HUES64 (cell line): ENCODE results near the gene KRT2.

Source experiments
- H3K27ac ChIP-seq: 2 replicates; pipeline ENCODE4 v1.7.0; 2013; ENCODE audit warnings: low read depth, low read length, inconsistent platforms
- H3K27me3 ChIP-seq: 2 replicates; pipeline ENCODE4 v1.6.1; 2013; ENCODE audit warnings: mild to moderate bottlenecking, low read length; ENCODE audit not compliant: insufficient read depth
- H3K36me3 ChIP-seq: 2 replicates; pipeline ENCODE4 v1.6.1; 2013; ENCODE audit warnings: mild to moderate bottlenecking, low read length; ENCODE audit not compliant: insufficient read depth
- H3K4me1 ChIP-seq: 2 replicates; pipeline ENCODE4 v1.6.1; 2013; ENCODE audit warnings: mild to moderate bottlenecking, low read length, moderate library complexity; ENCODE audit not compliant: insufficient read depth
- H3K4me3 ChIP-seq: 2 replicates; pipeline ENCODE4 v1.5.1; 2013; ENCODE audit warnings: mild to moderate bottlenecking, low read length, moderate library complexity
- H3K9ac ChIP-seq: 2 replicates; pipeline ENCODE4 v1.6.1; 2013; ENCODE audit warnings: mild to moderate bottlenecking, low read depth, low read length
- H3K9me3 ChIP-seq: 2 replicates; pipeline ENCODE4 v1.6.1; 2013; ENCODE audit warnings: low read depth, low read length; ENCODE audit not compliant: insufficient read depth
- WGBS: fragments of 150-250, 120-280 bp; methylation state at CpG from one replicate; pipeline ENCODE4 v1.1.7; 2013; ENCODE audit warnings: missing lambda C conversion rate; 5-methylcytosine and 5-hydroxymethylcytosine counted together

Gene KRT2

DNA sequence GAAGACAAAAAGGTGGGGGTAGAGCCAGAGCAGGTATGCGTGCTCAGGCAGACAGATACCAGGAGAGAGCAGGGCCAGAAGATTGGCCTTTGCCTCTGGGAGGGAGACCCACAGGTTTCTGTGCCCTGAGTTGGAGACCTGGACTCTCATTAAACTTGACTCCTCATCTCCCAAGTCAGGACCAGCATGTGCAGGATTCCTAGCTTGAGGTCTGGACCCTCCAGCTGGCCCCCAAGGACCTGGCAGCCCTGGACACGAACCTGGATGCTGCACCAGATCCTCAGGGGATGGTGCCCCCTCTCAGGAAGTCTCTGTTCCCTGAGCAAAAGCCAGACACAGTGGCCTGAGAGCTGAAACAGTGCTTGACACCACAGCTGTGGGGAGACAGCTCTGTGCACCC lies 23.2 kb downstream of the KRT2 start:
- no peak overlapping the region for H3K9ac ChIP-seq
- no peak overlapping the region for H3K27ac ChIP-seq
- H3K36me3 ChIP-seq: no peaks in the 10 kb centered on the region
- no peak overlapping the region for H3K4me3 ChIP-seq
- H3K27me3 ChIP-seq: no peaks in the 10 kb centered on the region
- H3K4me1 ChIP-seq: no peaks in the 10 kb centered on the region
- 87% methylated on average over 2 of the region's 2 CpGs for WGBS
- H3K9me3 ChIP-seq: no peaks in the 10 kb centered on the region; the same call in 1 of the 2 replicates

DNA sequence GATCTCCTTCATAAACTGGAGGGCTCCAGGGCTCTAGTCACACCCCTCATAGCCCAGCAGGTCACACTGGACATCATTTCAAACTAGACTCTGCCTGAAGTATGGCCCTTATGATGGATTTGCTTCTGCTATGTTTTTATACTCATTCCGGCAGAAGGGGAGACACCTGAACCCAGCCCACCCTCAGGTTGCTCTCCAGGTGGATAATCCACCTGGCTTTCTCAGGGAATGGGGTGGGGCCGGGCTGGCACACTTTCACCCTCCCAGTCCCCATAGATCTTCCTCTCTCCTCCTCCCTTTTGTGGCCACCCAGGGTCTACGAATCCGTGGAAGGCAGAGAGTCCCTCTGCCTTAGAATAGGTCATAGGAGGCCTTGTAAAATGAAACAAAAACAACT lies 23.9 kb downstream of the KRT2 start:
- Histone ChIP-seq H3K27me3 (no peaks in the 10 kb centered on the region), H3K27ac (no peak overlapping the region), H3K9me3 (no peaks in the 10 kb centered on the region; the same call in 1 of the 2 replicates), H3K9ac (no peak overlapping the region), H3K36me3 (no peaks in the 10 kb centered on the region), H3K4me1 (no peaks in the 10 kb centered on the region), H3K4me3 (no peak overlapping the region)
- 84% methylated on average over 4 of the region's 4 CpGs for WGBS

DNA sequence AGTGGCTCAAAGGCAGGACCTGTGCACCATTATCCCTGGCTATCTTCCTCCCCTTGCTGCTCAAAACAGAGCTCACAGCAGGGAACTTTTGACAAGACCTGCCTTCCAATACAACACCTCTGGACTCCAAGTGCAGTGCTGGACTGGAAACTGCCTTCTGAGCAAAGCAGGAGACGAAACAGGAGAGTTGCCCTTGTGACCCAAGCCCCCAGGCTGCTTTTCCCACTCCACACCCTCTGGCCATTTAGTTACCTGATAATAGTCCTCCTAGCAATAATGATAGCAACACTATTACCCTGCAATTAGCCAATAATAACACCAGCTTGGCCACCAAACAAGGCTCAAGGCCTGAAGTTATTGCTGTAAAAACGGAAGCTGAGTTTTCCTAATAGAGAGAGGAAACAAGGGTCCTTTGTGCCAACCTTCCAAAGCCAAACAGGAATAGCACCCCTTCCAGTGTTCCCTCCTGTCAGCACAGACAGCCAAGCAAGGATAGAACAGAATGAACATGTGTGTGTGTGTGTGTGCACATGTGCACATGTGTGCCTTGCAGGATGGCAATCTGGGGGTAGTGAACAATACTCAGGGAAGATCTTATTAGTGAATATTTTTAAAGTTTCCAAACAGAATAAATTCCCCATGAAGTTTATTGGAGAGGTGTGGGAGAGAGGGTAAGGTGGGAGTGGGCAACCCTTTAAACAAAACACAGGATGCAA lies 24.5 kb downstream of the KRT2 start:
- WGBS: 88% methylated on average over 2 of the region's 2 CpGs
- no peaks in the 10 kb centered on the region for H3K36me3 ChIP-seq
- no peak overlapping the region for H3K4me3 ChIP-seq
- H3K9me3 ChIP-seq: no peaks in the 10 kb centered on the region; the same call in 1 of the 2 replicates
- H3K27ac ChIP-seq: no peak overlapping the region
- no peaks in the 10 kb centered on the region for H3K27me3 ChIP-seq
- no peaks in the 10 kb centered on the region for H3K4me1 ChIP-seq
- no peak overlapping the region for H3K9ac ChIP-seq

DNA sequence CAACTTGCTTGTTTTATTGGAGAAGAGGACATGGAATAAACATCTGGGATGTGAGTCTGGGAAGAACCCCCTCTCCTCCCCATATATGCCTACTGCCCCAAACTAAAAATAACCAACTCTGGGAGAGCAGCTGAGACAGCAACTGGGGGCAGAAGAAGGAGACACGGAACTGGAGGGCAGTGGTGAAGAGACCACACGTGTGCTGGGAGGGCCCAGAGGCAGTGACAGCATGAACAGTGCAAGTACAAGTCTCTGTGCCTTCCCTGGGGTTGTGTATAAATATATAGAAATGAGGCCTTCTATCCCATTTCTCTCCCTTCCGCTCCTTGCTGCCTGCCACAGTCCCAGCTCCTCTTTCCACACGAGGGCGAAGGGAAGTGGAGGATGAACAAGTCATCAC lies 29.7 kb downstream of the KRT2 start:
- H3K9ac ChIP-seq: no peak overlapping the region
- WGBS: 82% methylated on average over 5 of the region's 5 CpGs
- H3K9me3 ChIP-seq: no peaks in the 10 kb centered on the region; the same call in 1 of the 2 replicates

DNA sequence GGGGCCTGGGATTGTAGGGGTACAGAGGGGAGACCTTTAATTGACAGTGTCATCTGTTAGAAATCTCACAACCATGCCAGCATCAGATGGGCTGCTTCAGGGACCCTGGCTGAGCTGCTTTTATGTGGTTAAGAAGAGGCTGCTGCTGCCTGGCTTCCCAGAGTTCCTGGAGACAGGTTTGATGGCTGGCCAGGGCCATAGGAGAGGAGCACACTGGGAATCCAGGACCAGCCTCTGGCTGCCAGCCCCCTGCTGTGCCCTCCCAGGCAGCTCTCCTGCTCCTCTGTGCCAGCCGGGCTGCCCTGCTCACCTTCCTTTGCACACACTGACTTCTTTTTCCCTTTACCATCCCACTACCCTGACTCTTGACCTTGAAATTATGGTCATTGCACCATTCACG lies 33.1 kb downstream of the KRT2 start:
- Histone ChIP-seq H3K4me3 (no peak overlapping the region), H3K4me1 (no peaks in the 10 kb centered on the region; the same call in 1 of the 2 replicates), H3K27ac (no peak overlapping the region), H3K9ac (no peak overlapping the region), H3K27me3 (no peaks in the 10 kb centered on the region), H3K9me3 (no peaks in the 10 kb centered on the region), H3K36me3 (no peaks in the 10 kb centered on the region)
- 82% methylated on average over 2 of the region's 2 CpGs for WGBS

More for the DNA sequence above, 29.7 kb downstream of the KRT2 start:
- Histone ChIP-seq H3K4me3 (no peak overlapping the region), H3K36me3 (no peaks in the 10 kb centered on the region), H3K27me3 (no peaks in the 10 kb centered on the region), H3K27ac (no peak overlapping the region), H3K4me1 (no peaks in the 10 kb centered on the region; the same call in 1 of the 2 replicates)

DNA sequence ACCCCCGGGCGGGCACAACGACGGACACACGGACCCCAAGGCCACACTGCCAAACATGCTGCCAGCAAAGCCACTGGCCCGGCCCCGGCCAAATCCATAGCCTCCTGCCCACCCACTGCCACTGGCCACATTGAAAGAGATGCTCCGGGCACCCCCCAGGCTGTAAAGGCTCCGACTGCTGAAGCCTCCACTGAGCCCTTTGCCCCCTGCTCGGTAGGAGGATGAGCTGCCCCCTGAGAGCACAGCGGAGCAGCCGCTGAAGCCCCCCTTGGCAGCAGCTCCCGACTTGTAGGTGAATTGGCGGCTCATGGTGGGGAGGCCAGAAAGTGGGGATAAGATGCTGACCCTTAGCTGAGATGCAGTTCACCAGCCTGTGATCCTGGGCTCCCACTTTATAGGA lies 33.8 kb downstream of the KRT2 start, which contains the start of gene KRT73:
TSS of gene KRT73 (minus strand) at position 344 of the 400 bp plus-strand sequence. CDS start at position 309, 35 bp downstream.
- no peak within 1 kb of the TSS for H3K27ac ChIP-seq
- no peaks in the 10 kb centered on the region for H3K36me3 ChIP-seq
- no peak within 1 kb of the TSS for H3K4me3 ChIP-seq
- no peaks in the 10 kb centered on the region; the same call in 1 of the 2 replicates for H3K4me1 ChIP-seq
- WGBS: 94% methylated on average over 14 of the region's 14 CpGs
- no peak within 1 kb of the TSS for H3K9ac ChIP-seq
- no peaks in the 10 kb centered on the region for H3K27me3 ChIP-seq
- H3K9me3 ChIP-seq: no peaks in the 10 kb centered on the region

DNA sequence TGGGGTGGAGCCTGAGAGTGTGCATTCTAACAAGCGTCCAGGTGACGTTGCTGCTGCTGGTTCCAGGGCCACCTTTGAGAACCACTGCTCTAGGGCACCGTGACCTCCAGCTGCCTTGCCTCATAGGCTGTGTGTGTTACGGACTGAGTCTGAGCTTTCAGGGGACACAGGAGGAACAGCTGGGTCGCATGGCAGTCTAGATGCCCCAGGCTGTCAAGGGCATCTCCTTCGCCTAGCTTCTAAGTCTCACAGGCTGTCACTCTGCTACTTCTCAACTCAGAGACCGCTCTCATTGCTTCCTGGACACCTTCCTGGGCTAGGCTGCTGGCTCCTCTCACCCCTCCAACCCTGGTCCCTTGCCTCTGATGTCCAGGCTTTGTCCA lies 34.6 kb downstream of the KRT2 start:
- no peak overlapping the region for H3K4me3 ChIP-seq
- no peaks in the 10 kb centered on the region; the same call in 1 of the 2 replicates for H3K4me1 ChIP-seq
- no peak overlapping the region for H3K27ac ChIP-seq
- no peaks in the 10 kb centered on the region for H3K36me3 ChIP-seq
- H3K9me3 ChIP-seq: no peaks in the 10 kb centered on the region
- H3K9ac ChIP-seq: no peak overlapping the region
- H3K27me3 ChIP-seq: no peaks in the 10 kb centered on the region
- WGBS: 92% methylated on average over 7 of the region's 7 CpGs

DNA sequence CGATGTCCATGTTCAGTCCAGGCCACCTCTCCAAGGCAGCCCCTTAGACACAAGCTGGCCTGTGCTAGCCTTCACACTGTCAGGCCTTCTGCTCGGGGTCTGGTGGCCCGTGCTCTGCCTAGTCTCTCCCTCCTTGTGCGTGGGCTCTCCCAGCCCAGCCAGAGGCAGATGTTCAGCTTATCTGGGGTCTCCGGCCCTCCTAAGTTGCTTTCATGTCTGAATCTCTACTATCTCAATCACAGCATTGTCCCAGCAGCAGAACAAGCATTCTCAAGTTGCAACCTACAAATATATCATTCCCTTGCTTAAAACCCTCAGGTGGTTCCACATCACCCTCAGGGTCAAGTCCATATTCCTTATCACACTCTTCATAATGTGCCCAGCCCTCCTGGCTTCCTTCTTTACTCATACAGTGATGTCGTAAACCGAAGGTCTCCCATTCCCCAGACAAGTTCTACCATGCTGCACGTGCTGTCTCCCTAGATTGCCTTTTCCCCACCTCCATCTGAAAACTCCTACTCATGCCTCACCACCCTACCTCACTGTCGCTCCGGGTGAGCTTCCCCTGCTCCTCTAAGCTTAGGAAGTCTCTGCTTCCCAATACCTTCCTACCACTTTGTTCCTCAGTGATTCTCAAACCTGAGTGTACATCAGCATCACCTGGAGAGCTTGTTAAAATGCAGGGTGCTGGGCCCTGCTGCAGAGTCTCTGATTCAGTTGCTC lies 35.2 kb downstream of the KRT2 start:
- Histone ChIP-seq H3K36me3 (no peaks in the 10 kb centered on the region), H3K9ac (no peak overlapping the region), H3K27me3 (no peaks in the 10 kb centered on the region), H3K27ac (no peak overlapping the region), H3K9me3 (no peaks in the 10 kb centered on the region), H3K4me1 (no peaks in the 10 kb centered on the region; the same call in 1 of the 2 replicates), H3K4me3 (no peak overlapping the region)
- WGBS: 89% methylated on average over 10 of the region's 10 CpGs

DNA sequence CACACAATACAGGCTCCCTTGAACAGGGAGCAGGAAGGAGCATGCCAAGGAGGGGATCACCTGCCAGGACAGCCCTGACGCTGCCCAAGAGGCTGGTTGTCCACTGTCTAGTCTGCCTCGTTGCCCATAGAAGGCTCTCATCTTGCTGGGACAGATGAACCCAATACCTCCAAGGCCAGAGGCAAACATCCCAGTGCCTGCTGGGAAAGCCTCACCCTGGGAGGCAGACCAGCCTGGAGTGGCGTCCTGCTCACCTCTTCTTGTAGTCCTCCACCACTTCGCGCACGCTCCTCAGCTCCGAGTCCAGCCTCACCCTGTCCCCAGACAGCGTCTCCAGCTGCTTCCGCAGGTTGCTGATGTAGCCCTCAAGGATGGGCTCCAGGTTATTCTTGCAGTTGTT lies 36.1 kb downstream of the KRT2 start:
- H3K36me3 ChIP-seq: no peaks in the 10 kb centered on the region
- no peaks in the 10 kb centered on the region; the same call in 1 of the 2 replicates for H3K4me1 ChIP-seq
- no peak overlapping the region for H3K9ac ChIP-seq
- no peak overlapping the region for H3K4me3 ChIP-seq
- H3K27me3 ChIP-seq: peaks cover under 1% of the 10 kb centered on the region; the same call in 1 of the 2 replicates
- H3K27ac ChIP-seq: no peak overlapping the region
- WGBS: 95% methylated on average over 9 of the region's 9 CpGs
- no peaks in the 10 kb centered on the region for H3K9me3 ChIP-seq

DNA sequence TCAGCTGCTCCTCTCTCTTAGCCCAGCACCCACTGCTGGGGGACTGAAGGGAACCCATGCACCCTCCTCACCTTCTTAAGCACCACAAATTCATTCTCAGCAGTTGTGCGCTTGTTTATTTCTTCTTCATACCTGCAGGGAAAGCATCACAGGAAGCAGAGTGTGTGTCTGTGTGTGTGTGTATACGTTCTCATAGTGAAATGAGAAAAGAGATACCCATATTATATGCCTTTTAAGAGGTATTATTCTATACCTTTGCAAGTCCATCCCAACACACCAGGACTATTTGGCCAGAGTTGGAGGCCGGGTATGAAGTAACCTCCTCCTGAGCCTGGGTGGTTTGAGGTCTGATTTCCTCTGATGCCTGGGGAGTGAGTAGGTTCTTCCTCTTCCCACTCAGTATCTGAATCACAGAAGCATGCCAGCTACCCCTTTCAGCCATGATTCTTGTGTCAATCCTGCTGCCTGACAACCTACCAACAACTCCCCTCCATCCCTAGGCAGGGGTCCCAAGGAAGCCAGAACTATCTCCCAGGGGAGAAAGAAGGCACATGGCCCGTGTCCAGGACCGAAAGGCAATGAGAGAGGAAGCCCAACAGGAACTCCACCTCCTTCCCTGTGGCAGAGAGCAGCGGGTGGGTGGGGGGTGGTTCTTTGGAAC lies 36.7 kb downstream of the KRT2 start:
- Histone ChIP-seq H3K9ac (no peak overlapping the region), H3K9me3 (no peaks in the 10 kb centered on the region), H3K36me3 (no peaks in the 10 kb centered on the region), H3K27ac (no peak overlapping the region), H3K4me1 (no peaks in the 10 kb centered on the region; the same call in 1 of the 2 replicates), H3K4me3 (no peak overlapping the region), H3K27me3 (peaks cover 6% of the 10 kb centered on the region; the same call in 1 of the 2 replicates)
- WGBS: 100% methylated on average over 3 of the region's 6 CpGs
